Amniotic stem cell (primary cell): ENCODE data around the gene MGAT5.
"Not testable (repeated sequence)": the region's sequence is repeated elsewhere in the genome, so short reads cannot be mapped to it uniquely, and the experiment has no call there.

Source experiments
- DNase-seq: peaks from one replicate; lab custom pipeline; 2025; lab: John Stamatoyannopoulos, UW

Gene MGAT5

GRCh38 chr2:134279417-134279816 is 25.5 kb downstream of the MGAT5 start:
- no peak for DNase-seq

- no peak for DNase-seq
These were observed 26.4 kb downstream of the MGAT5 start for GRCh38 chr2:134280231-134280630.

GRCh38 chr2:134280726-134281125 is 26.9 kb downstream of the MGAT5 start:
- DNase-seq = no peak

GRCh38 chr2:134281815-134282419 is 28.0 kb downstream of the MGAT5 start:
- no peak for DNase-seq

GRCh38 chr2:134282629-134283400 is 28.9 kb downstream of the MGAT5 start:
- DNase-seq = no peak

GRCh38 chr2:134283661-134284060 is 29.8 kb downstream of the MGAT5 start:
- DNase-seq = no peak

GRCh38 chr2:134284119-134284670 is 30.3 kb downstream of the MGAT5 start:
- DNase-seq = no peak

- DNase-seq = no peak
These were observed 33.5 kb downstream of the MGAT5 start for GRCh38 chr2:134287323-134287722.

GRCh38 chr2:134288814-134289213 is 34.9 kb downstream of the MGAT5 start:
- no peak for DNase-seq

- no peak for DNase-seq
These were observed 35.4 kb downstream of the MGAT5 start for GRCh38 chr2:134289225-134289624.

- no peak for DNase-seq
These were observed 36.5 kb downstream of the MGAT5 start for GRCh38 chr2:134290358-134290757.

GRCh38 chr2:134292514-134292913 is 38.6 kb downstream of the MGAT5 start:
- no peak for DNase-seq

GRCh38 chr2:134293719-134294537 is 40.1 kb downstream of the MGAT5 start:
- DNase-seq = no peak

- not testable (repeated sequence) for DNase-seq
These were observed 40.7 kb downstream of the MGAT5 start for GRCh38 chr2:134294598-134294997.

- no peak for DNase-seq
These were observed 41.6 kb downstream of the MGAT5 start for GRCh38 chr2:134295441-134295840.

GRCh38 chr2:134296301-134296700 is 42.4 kb downstream of the MGAT5 start:
- DNase-seq = no peak

GRCh38 chr2:134299334-134299733 is 45.5 kb downstream of the MGAT5 start:
- DNase-seq = no peak

GRCh38 chr2:134300585-134300984 is 46.7 kb downstream of the MGAT5 start:
- DNase-seq = no peak

GRCh38 chr2:134301099-134301927 is 47.4 kb downstream of the MGAT5 start:
- peak; percentile 5 for DNase-seq

GRCh38 chr2:134301928-134302260 is 48.0 kb downstream of the MGAT5 start:
- DNase-seq = no peak

GRCh38 chr2:134304394-134305108 is 50.7 kb downstream of the MGAT5 start:
- DNase-seq = no peak
